Common myeloid progenitor, CD34-positive (primary cell): ENCODE measurements around the gene MORC2.

Experiments used
- CTCF ChIA-PET: fragments of 350-600 bp; sonication (Branson Sonifier 250); formaldehyde crosslinking; loops from one replicate; lab custom pipeline; 2021; ENCODE audit warnings: antibody characterized with exemption; lab: Charles Lee
- POLR2A ChIA-PET: fragments of 350-600 bp; sonication (Branson Sonifier 250); formaldehyde crosslinking; loops from one replicate; lab custom pipeline; 2021; ENCODE audit warnings: antibody characterized with exemption; lab: Charles Lee
- DNase-seq, 3 donors: peaks; one replicate each; pipeline versions ENCODE4 v3.0.0 to v3.0.0-alpha.2; 2013
- H3K27ac ChIP-seq, 2 experiments: 1 replicate in 1 of 2; 2 replicates in 1 of 2; pipeline ENCODE4 v1.7.0; 2013; ENCODE audit warnings: inconsistent platforms in 2 of 2, low read length in 2 of 2, mild to moderate bottlenecking in 2 of 2, low read depth in 1 of 2, moderate library complexity in 1 of 2; ENCODE audit not compliant: severe bottlenecking in 2 of 2, insufficient read depth in 1 of 2, poor library complexity in 1 of 2
- H3K27me3 ChIP-seq, 5 experiments: replicated peaks in 2 of 5; 1 replicate in 3 of 5; 2 replicates in 2 of 5; pipeline versions ENCODE4 v1.6.1 to v1.7.0; 2013; ENCODE audit warnings: low read length in 4 of 5, mild to moderate bottlenecking in 2 of 5, moderate library complexity in 2 of 5, inconsistent platforms in 1 of 5; ENCODE audit not compliant: insufficient read depth in 5 of 5, control insufficient read depth in 4 of 5
- H3K36me3 ChIP-seq, 4 experiments: 1 replicate in 2 of 4; 2 replicates in 2 of 4; pipeline versions ENCODE4 v1.6.1 to v1.7.0; 2013; ENCODE audit warnings: low read length in 3 of 4, control low read depth in 1 of 4, mild to moderate bottlenecking in 1 of 4; ENCODE audit not compliant: control insufficient read depth in 4 of 4, insufficient read depth in 4 of 4
- H3K4me1 ChIP-seq, 4 experiments: 1 replicate in 3 of 4; 2 replicates in 1 of 4; pipeline versions ENCODE4 v1.6.1 to v1.7.1; 2013; ENCODE audit warnings: low read length in 3 of 4, mild to moderate bottlenecking in 3 of 4, control low read depth in 1 of 4, inconsistent platforms in 1 of 4, moderate library complexity in 1 of 4; ENCODE audit not compliant: control insufficient read depth in 4 of 4, insufficient read depth in 4 of 4; ENCODE audit errors: control extremely low read depth in 1 of 4
- H3K4me3 ChIP-seq, 7 experiments: 1 replicate in 4 of 7; 2 replicates in 3 of 7; pipeline versions ENCODE4 v1.5.1 to v1.7.0; 2013; ENCODE audit warnings: mild to moderate bottlenecking in 7 of 7, low read length in 6 of 7, moderate library complexity in 6 of 7, inconsistent platforms in 2 of 7, low read depth in 2 of 7, control low read depth in 1 of 7; ENCODE audit not compliant: insufficient read depth in 4 of 7, control insufficient read depth in 1 of 7; ENCODE audit errors: extremely low read depth in 1 of 7
- H3K9me3 ChIP-seq, 5 experiments: 1 replicate in 4 of 5; 2 replicates in 1 of 5; pipeline versions ENCODE4 v1.6.1 to v1.7.1; 2013; ENCODE audit warnings: low read length in 4 of 5, mild to moderate bottlenecking in 2 of 5, inconsistent platforms in 1 of 5, low read depth in 1 of 5, moderate library complexity in 1 of 5; ENCODE audit not compliant: control insufficient read depth in 4 of 5, insufficient read depth in 2 of 5; ENCODE audit errors: control extremely low read depth in 1 of 5
- WGBS: methylation state at CpG from one replicate; pipeline ENCODE4 v1.1.5; 2013; ENCODE audit not compliant: insufficient coverage; 5-methylcytosine and 5-hydroxymethylcytosine counted together

Gene MORC2

GRCh38 chr22:30953206-30953605, 15.4 kb downstream of the MORC2 start:
- WGBS: 100% methylated on average over 2 of the region's 2 CpGs
- peaks cover 19 to 74% (median 34%) of the 10 kb centered on the region in 4 experiments for H3K36me3 ChIP-seq
- no peaks in the 10 kb centered on the region for H3K27me3 ChIP-seq
- H3K4me3 ChIP-seq: no peak overlapping the region
- H3K9me3 ChIP-seq: no peaks in the 10 kb centered on the region
- no peak overlapping the region for H3K27ac ChIP-seq
- DNase-seq: no peak
- peaks cover 0 to 2% (median 0%) of the 10 kb centered on the region in 4 experiments for H3K4me1 ChIP-seq
- ChIA-PET CTCF (interaction anchor here (1.0 to 1.1 kb wide), 2 partner anchors 23 to 130 kb away, joined by 3 read pairs; no protein-coding TSS in a partner anchor), POLR2A (no interaction called here)

GRCh38 chr22:30949934-30950660, 18.5 kb downstream of the MORC2 start:
- Histone ChIP-seq H3K4me3 (no peak overlapping the region), H3K27me3 (no peaks in the 10 kb centered on the region), H3K27ac (no peak overlapping the region), H3K9me3 (no peaks in the 10 kb centered on the region), H3K36me3 (peaks cover 20 to 90% (median 47%) of the 10 kb centered on the region in 4 experiments), H3K4me1 (peaks cover 0 to 2% (median 0%) of the 10 kb centered on the region in 4 experiments)
- no peak for DNase-seq
- POLR2A ChIA-PET: interaction anchor here (0.6 kb wide), 1 partner anchor 85 kb away, joined by 3 read pairs; no protein-coding TSS in a partner anchor
- CTCF ChIA-PET: interaction anchor here (1.7 to 3.2 kb wide), 4 partner anchors 18 to 281 kb away, joined by 5 to 25 read pairs (median 8); partner anchors contain the start of genes MORC2 and TUG1
- WGBS: 100% methylated on average over 6 of the region's 7 CpGs

DNA sequence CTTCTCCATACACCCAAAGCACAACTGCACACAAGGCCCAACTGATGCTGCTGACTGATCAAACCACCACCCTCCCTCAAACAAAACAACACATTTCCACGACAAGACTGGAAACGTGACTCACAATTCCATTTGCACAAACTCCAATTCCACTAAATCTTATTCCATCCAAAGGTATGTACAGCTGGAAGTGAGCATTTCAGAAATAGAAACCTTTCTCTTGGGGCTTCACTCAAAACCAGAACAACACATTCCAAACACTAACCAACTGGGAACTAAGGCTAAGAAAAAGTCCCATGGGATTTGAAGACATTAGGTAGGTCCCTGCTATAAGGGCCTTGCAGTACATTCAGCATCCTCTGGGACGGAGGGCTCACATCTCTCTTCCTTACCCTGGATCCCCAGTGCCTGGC, 19.6 kb downstream of the MORC2 start:
- ChIA-PET POLR2A (no interaction called here), CTCF (interaction anchor here (0.7 to 3.2 kb wide), 4 partner anchors 19 to 278 kb away, joined by 3 to 25 read pairs (median 6); partner anchors contain the start of genes MORC2 and TUG1)
- Histone ChIP-seq H3K27me3 (no peaks in the 10 kb centered on the region), H3K9me3 (no peaks in the 10 kb centered on the region), H3K4me3 (no peak overlapping the region), H3K27ac (no peak overlapping the region), H3K4me1 (peaks cover 0 to 2% (median 0%) of the 10 kb centered on the region in 4 experiments), H3K36me3 (peaks cover 20 to 93% (median 54%) of the 10 kb centered on the region in 4 experiments)
- 92% methylated on average over 3 of the region's 3 CpGs for WGBS
- DNase-seq: no peak

DNA sequence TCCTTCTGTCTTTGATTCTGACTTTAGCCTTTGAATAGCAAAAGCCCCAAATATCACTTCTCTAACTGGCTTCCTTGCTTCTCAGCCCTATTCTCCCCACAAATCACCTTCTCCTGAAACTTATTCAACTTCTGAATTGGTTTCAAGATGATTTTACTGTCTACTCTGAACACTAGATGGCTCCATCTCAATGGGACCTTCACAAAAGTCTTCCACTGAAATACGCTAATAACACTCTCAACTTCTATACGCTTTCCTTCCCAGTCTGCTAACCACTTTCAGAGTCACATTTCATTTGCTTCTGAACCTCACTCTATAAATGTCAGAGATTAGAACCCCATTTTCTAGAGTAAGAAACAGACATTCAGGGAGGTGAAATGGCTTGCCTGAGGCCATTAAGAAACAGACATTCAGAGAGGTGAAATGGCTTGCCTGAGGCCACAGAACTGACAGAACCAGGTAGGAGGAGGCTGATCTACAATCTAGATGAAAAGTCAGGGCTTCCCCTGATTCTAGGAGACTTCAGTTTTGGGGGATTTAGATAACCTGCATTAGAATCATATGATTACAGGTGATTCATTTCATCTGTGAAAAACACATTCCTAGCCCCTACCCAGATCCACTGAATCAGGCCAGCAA, 20.6 kb downstream of the MORC2 start:
- H3K36me3 ChIP-seq: peaks cover 18 to 89% (median 53%) of the 10 kb centered on the region in 4 experiments
- POLR2A ChIA-PET: no interaction called here
- peaks cover 0 to 11% (median 3%) of the 10 kb centered on the region in 4 experiments for H3K4me1 ChIP-seq
- peak; percentile 52 to 71 (median 68) for DNase-seq
- CTCF ChIA-PET: interaction anchor here (0.9 to 3.5 kb wide), 3 partner anchors 136 to 279 kb away, joined by 3 to 48 read pairs (median 25); partner anchors contain the start of gene SMTN
- H3K27me3 ChIP-seq: no peaks in the 10 kb centered on the region
- H3K27ac ChIP-seq: no peak overlapping the region
- WGBS: 73% methylated on average over 2 of the region's 2 CpGs
- H3K9me3 ChIP-seq: no peaks in the 10 kb centered on the region
- no peak overlapping the region for H3K4me3 ChIP-seq

- ChIA-PET CTCF (interaction anchor here (0.8 to 3.5 kb wide), 10 partner anchors 17 to 284 kb away, joined by 3 to 48 read pairs (median 4); partner anchors contain the start of gene SMTN), POLR2A (no interaction called here)
- H3K36me3 ChIP-seq: peaks cover 18 to 87% (median 53%) of the 10 kb centered on the region in 4 experiments
Observed at GRCh38 chr22:30947173-30947815, 21.3 kb downstream of the MORC2 start.

DNA sequence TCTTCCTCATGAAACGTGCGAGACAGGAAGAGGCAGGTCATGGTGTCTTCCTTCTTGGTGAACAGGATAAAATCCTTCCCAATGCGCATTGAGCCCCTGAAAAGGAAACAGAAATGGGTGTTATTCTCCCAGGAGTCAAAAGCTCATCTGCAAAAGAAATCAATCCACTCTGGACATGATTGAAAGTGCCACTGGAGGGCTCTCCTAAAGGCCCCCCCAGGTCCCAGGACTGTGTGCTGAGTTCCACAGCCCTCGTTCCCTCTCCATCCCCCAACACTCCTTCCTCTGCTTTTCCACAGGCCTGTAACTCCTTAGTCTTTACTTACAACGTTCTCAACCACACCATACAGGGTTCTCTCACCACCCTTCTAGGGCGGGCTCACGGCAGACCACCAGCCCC, 22.2 kb downstream of the MORC2 start:
- H3K9me3 ChIP-seq: no peaks in the 10 kb centered on the region
- H3K27ac ChIP-seq: no peak overlapping the region
- no peak overlapping the region for H3K4me3 ChIP-seq
- peaks cover 0 to 16% (median 4%) of the 10 kb centered on the region in 4 experiments for H3K4me1 ChIP-seq
- H3K36me3 ChIP-seq: peaks cover 18 to 91% (median 57%) of the 10 kb centered on the region in 4 experiments
- 76% methylated on average over 6 of the region's 7 CpGs for WGBS
- POLR2A ChIA-PET: no interaction called here
- no peak for DNase-seq
- CTCF ChIA-PET: interaction anchor here (0.8 to 3.5 kb wide), 12 partner anchors 16 to 285 kb away, joined by 3 to 48 read pairs (median 4); partner anchors contain the start of gene SMTN
- no peaks in the 10 kb centered on the region for H3K27me3 ChIP-seq

More at GRCh38 chr22:30947173-30947815, 21.3 kb downstream of the MORC2 start:
- Histone ChIP-seq H3K4me3 (no peak overlapping the region), H3K4me1 (peaks cover 0 to 11% (median 3%) of the 10 kb centered on the region in 4 experiments), H3K27me3 (no peaks in the 10 kb centered on the region), H3K27ac (no peak overlapping the region), H3K9me3 (no peaks in the 10 kb centered on the region)
- WGBS: 95% methylated on average over 3 of the region's 5 CpGs
- no peak for DNase-seq
